Measurements from ENCODE around the gene TMEM14A. TPM values are rescaled to one million over a fixed set of nuclear protein-coding genes. Genes with fewer than 3 reads are reported as not detected.

TMEM14A gene
- total RNA-seq, 1 donor from 2014 or later: 14.6 TPM

GRCh38 chr6:52736145-52736544 lies 65.2 kb downstream of the TMEM14A start:
- H3K36me3 ChIP-seq: no peaks in the 10 kb centered on the region
- H3K27me3 ChIP-seq (ENCODE audit: low read depth): no peaks in the 10 kb centered on the region
- ATAC-seq (no peak), DNase-seq (no peak)
- H3K4me3 ChIP-seq: no peak overlapping the region
- intact Hi-C loops (cut with DNase I): no loop called here
- H3K4me1 ChIP-seq: no peaks in the 10 kb centered on the region
- H3K27ac ChIP-seq: no peak overlapping the region
- no peak for TF ChIP-seq CTCF (IDR thresholded peaks at IDR 0.05)
- H3K9me3 ChIP-seq: no peaks in the 10 kb centered on the region

Other genes with a start within 250 kb of the TMEM14A start
- 21.9 TPM for gene TRAM2, start 94.1 kb upstream of the TMEM14A start, total RNA-seq
- 4.8 TPM for gene GSTA2, start 92.4 kb downstream of the TMEM14A start, total RNA-seq
- 22.2 TPM for gene GSTA1, start 132.7 kb downstream of the TMEM14A start, total RNA-seq
- gene GSTA5, start 169.7 kb downstream of the TMEM14A start, total RNA-seq: not detected
- 2.1 TPM for gene GSTA3, start 238.6 kb downstream of the TMEM14A start, total RNA-seq

Measured in lower lobe of right lung (tissue), 2 donors.